Inflammatory macrophage treated with lipopolysaccharide for 1 hour (primary cell): ENCODE measurements around the gene MAZ.
A peak's percentile ranks its signal among the peaks of the same experiment; 100 is the strongest.

Experiments used
- DNase-seq, 2 donors: peaks; one replicate each; pipeline ENCODE4 v3.0.0-alpha.2; 2020 to 2022

Gene MAZ

GRCh38 chr16:29858149-29858849 is 52.0 kb downstream of the MAZ start:
- peak; percentile 50 to 82 for DNase-seq

- no peak for DNase-seq
Observed at GRCh38 chr16:29858974-29859373, 52.6 kb downstream of the MAZ start.

- no peak for DNase-seq
Observed at GRCh38 chr16:29860218-29860617, 53.9 kb downstream of the MAZ start.
